Activated CD4-positive, CD25-positive, alpha-beta regulatory T cell treated with anti-CD3 and anti-CD28 coated beads, Interleukin-2, amount 50 U/mL, for 72 hours (primary cell): ENCODE measurements around the gene VPS4A.
"Not testable (repeated sequence)": the region's sequence is repeated elsewhere in the genome, so short reads cannot be mapped to it uniquely, and the experiment has no call there.

Source experiments
- DNase-seq: peaks from one replicate; pipeline ENCODE4 v3.0.0; 2021

Gene VPS4A

DNA sequence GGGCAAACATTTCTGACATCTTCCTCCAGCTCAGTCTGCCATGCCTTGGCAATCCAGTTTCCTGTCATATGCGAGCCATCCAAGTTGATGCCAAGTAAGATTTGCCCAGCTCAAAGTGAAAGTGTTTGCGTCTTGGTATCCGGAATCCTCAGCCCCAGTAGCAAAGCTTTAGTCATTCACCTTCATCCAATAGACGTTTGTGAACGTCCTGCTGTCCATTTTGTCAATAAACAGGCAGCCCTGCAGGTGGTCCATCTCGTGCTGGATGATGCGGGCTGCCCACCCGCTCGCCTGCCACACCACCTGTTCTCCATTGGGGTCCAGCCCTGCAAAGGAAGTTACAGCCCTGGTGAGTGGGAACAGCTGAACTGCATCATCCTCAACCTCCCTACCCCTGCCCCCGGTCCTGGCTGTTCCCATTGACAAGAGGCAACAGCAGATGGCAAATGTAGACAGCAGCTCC lies 17.7 kb downstream of the VPS4A start:
- DNase-seq: no peak

DNA sequence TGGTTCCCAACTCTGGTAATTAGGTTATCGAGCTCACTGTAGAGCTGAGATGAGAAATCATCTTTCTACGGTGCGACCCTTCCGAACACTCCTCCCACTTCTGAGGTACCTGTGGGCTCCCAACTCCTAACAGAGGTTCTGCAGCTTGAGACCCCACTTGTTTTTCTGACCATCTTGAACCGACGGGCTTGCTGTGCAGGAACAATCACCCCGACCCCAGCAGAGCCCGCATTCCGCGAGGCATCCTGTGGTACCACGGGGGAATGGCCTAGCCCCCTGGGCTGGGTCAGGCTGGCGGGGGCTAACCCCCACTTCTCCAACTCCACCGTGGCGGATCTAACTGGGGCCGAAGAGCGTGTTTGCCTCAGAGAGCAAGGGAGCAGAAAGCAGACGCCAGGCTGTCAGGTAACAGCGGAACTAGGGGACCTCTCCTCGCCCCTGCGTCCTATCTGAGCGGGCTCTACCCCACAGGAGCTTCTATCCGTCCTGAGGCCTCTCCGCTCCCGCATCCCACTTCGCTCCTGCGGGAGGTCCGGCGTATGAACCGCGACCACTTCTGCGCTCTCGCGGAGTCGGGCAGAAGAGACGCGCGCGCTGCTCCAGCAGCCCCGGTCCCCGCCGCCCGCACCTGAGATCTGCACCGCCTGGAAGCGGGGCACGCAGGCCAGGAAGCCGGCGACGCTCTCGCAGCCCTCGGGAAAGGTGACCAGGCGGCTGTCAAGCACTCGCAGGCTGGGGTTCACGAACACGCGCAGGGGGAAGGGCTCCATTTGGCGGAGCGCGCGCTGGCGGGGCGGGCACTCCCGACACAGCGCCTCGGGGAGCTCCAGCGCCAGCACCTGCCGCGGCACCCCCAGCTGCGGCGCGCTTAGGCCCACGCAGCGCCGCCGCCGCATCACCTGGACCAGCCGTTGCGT lies 18.5 kb downstream of the VPS4A start:
- DNase-seq: no peak

DNA sequence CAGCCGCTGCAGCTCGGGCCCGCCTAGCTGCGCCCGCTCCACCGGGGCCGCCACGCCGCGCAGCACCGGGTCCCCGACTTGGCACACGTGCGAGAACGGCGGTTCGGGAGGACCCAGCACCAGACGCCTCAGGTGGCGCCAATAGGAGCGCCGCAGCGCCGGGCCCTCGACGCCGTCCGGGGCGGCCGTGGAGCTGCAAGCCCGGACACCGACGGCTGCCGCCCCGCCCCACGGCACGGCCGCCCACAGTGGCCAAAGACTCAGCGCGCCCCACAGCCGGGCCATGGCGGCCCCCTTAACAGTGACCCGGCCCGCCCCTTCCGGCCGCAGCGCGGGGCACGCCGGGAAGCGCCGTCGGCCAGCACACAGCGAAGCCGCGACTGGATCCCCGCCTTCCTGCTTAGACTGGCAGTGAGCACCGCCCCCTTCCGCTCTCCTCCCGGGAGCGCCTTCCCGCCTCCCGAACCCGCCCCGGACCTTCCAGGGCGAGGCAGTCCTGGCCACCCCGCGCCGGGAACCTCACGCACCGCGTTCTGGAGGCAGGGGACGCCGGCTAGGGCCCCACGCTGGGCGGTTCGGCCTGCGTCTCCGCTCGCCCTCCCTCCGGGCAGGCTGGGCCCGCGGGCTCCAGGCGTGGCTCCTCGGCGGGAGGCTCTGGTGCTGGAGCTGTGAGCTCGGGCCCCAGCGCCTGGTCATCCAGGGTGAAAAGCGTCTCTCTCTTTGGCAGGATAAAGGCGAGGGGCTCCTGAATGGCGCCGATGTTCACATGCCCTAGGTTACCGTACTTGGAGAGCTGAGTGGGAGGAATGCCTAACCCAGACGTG lies 19.3 kb downstream of the VPS4A start, which contains the start of gene PDF:
TSS of gene PDF (minus strand) at position 303 of the 824 bp plus-strand sequence. CDS start at position 285, 18 bp downstream.
- DNase-seq: peak; percentile 83

DNA sequence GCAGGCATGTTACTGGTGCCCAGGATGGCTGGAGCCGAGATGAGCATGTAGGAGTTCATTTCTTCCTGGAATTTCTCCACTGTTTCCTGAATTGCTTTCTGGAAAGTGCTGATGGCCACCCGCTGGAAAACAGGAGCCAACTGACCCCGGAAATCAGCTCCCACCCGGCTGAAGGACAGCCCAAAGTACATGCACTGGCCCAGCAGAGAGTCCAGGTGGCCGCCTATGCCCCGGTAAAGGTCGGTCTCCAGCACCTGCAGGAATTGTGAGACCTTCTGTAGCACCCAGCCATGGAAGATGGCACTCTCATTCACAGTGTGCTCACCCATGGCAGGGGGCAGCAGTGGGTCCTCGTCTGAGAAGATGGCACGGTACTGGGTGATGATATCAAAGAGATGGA lies 23.5 kb downstream of the VPS4A start:
- DNase-seq: no peak

DNA sequence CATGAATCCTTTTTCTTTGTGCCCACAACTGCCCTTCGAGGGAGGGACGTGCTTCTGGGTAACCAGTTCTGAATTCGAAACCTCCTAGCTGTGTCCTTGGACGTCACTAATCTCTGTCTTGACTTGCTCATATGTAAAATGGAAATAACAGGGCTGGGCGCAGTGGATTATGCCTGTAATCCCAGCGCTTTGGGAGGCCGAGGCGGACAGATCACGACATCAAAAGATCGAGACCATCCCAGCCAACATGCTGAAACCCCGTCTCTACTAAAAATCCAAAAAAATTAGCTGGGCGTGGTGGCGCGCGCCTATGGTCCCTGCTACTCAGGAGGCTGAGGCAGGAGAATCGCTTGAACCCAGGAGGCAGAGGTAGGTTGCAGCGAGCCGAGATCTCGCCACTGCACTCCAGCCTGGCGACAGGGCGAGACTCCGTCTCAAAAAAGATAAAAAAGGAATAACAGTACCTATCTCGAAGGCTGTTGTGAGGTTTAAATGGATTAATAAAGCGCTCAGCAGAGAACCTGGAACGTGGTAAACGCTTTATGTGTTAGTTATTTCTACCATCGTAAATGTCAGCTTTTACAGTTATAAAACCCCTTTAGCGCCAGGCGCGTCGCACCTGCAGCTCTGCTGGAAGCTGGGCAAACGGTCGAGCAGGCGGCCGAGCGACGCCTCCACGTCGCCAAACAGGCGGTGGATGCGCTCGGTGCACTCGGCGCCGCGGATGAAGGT lies 27.6 kb downstream of the VPS4A start:
- DNase-seq: no peak

DNA sequence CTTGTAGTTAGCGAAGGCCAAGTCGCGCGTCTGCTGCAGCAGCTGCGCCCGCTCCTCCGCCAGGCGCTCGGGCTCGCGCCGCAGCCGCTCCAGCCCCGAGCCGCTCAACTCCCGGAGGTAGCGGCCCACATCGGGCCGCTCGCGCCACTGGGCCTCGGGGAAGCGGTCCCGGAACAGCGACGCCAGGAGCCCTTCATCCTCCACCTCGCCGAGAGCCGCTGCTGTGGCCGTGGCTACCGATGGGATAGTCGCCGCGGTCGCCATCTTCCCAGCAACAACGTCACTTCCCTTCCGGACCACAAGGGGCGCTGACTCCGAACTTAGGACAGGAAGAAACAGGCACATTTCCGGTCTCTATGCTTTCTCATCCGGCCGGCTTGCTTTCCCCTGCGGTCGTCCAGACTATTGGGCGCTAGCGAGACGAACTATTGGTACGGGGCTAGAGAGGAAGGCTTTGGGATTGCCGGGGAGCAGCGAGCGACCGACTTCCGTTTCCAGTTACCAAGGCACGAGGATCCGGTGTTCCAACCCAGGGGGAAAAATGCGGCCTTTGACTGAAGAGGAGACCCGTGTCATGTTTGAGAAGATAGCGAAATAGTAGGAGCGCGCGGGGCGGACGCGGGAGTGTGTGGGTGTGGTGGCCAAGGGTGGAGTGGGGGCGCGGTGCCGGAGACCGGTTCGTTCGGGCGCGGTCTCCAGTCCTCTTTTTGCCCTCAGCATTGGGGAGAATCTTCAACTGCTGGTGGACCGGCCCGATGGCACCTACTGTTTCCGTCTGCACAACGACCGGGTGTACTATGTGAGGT lies 28.3 kb downstream of the VPS4A start, which contains the start of the genes COG8 and NIP7:
TSS of gene COG8 (minus strand) at position 276 of the 806 bp plus-strand sequence. CDS start at position 264, 12 bp downstream.
TSS of gene NIP7 (plus strand) at position 484 of the 806 bp plus-strand sequence. CDS start at position 542, 58 bp downstream.
- DNase-seq: peak; percentile 88

DNA sequence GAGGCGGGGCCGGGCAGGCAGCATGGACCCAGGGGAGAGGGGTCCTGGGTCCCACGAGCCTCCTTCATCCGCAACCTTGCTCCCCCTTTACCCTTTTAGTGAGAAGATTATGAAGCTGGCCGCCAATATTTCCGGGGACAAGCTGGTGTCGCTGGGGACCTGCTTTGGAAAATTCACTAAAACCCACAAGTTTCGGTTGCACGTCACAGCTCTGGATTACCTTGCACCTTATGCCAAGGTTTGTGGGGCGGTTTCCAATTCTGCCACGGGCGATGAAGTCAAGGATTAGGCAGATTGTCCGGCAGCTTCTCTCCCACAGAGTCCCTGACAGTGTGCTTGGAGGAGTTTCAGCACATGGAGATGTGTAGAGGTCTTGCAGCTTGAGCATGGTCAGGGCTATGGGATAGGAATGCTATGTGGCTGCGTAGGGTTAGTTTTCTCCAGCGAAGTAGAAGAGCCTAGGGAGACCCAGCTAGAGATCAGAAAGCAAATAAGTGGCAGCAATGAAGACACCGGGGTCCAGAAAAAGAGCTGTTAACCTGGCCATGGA lies 29.0 kb downstream of the VPS4A start:
- no peak for DNase-seq

DNA sequence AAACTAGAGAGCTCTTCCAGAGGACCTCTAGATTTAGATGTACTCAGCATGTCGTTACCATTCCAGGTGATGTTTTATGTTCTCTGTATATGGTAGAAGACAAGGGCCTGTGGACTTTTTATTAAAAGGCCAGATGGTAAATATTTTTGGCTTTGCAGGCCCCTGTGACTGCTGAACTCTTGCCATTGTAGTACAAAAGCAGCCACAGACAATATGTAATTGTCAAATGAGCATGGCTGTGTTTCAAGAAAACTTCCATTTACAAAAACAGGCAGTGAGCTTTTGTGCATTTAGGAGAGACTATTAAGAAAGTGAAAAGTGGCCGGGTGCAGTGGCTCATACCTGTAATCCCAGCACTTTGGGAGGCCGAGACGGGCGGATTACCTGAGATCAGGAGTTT lies 33.0 kb downstream of the VPS4A start:
- no peak for DNase-seq

DNA sequence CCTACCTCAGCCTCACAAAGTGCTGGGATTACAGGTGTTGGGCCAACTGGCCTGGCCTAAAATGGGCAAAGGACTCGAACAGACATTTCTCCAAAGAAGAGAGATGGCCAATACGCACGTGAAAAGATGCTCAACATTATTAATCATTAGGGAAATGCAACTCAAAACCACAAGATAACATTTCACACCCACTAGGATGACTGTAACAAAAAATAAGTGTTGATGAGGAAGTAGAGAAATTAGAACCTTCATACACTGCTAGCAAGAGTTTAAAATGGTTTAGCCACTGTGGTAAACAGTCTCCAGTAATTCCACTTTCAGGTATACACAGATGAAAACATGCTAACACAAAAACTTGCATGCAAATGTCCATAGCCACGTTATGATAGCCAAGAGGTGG lies 34.8 kb downstream of the VPS4A start:
- no peak for DNase-seq

DNA sequence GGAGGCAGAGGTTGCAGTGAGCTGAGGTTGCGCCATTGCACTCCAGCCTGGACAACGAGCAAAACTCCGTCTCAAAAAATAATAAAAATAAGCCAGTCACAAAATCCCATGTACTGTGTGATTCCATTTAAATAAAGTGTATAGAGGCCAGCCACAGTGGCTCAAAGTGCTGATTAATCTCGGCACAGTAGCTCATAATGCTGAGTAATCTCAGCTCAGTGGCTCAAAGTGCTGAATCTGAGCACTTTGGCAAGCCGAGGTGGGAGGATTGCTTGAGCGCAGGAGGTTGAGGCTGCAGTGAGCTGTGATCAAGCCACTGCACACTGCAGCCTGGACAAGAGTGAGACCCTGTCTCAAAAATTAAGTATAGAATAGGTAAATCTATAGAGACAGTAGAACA lies 35.5 kb downstream of the VPS4A start:
- no peak for DNase-seq

DNA sequence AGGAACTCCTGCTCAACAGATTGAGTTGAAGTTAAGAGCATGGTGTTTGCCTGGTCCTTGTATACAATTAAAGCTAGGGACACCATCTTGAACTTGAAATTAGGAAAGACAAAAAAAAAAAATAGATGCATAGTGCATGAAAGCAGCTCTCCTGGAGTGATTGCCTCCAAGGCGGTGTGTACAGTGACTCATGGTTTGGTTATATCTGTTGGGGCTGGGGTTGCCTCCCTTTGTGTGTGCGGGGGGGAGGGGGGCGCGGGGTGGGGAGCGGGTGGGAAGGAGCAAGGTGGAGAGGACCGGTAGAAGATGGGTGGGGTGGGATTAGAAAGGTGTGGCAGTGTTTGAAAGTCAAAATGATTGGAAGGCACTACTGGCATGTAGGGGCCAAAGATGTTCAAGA lies 37.1 kb downstream of the VPS4A start:
- no peak for DNase-seq

DNA sequence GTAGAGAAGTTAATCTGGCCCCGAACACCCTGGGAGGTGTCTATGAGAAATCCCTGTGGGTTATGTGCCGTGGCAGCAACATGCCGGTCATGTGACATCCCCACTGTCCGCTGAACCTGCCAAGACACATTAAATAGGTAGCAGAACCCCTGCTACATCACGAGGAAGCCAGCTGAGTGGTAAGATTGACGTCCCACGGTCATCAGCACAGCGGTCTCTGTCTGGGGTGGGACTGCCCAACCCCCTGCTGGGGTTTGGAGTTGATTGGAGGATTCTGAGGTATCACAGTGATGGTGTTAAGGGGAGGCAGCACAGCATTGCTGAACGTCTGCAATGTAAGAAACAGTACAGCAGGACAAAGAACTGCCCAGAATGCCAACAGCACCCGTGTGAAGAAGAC lies 38.4 kb downstream of the VPS4A start:
- no peak for DNase-seq

DNA sequence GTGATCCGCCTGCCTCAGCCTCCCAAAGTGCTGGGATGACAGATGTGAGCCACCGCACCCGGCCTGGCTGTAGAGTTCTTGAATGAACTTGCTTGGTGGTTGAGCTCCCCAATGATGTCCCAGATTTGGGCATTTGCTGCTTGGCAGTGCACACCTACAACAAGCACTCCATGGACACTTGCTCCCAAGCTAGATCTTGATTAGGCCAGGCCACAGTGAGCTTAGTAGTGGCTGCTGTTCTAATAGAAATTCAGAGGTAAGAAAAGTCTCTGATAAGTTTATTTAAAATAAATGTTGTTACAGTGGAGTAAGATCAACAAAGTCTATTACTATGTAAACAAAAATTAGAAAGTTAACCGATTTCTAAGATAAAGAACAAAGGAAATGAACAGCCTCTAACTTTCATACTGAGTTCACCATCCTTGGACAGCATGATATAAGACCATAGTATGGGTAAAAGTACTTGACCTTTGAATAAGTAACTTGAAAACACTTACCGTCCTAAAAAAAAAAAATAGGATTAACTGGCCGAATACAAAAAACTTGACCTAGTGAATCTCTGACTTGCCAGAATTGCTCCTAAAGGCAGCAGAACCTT lies 39.5 kb downstream of the VPS4A start:
- DNase-seq: no peak

DNA sequence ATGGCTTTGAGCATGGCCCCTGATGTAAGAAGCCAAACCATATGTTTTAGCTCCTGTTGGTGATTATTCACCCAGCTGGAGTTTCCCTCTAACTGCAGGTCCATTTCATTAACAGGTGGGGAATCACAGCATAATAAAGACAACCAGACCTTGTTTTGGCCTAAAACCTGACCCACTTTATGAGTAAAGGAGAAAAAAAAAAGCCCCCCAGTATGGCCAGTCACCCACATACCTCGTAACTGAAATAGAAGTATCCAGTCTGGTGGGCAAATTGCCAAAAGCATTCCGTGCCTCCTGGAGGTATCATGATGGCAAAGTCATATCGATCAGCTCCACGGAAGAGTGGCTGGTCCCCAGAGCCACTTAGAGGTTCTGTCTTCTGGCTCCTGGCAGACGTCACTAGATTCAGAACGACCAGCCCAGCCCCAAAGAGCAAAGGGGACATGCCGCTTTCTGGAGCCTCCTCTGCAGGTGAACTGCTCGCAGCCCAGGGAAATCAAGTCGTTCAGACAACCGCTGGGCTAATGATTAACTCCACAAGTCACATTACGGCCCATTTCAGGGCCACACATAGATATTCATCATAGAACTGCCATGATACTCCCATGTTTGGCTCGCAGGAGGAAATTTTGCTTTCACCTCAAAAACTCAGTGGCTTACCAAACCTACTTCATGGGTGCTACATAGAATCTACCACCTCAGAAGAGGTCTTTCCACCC lies 40.3 kb downstream of the VPS4A start, which contains the start of gene TMED6:
TSS of gene TMED6 (minus strand) at position 478 of the 719 bp plus-strand sequence. CDS start at position 445, 33 bp downstream.
- DNase-seq: no peak

DNA sequence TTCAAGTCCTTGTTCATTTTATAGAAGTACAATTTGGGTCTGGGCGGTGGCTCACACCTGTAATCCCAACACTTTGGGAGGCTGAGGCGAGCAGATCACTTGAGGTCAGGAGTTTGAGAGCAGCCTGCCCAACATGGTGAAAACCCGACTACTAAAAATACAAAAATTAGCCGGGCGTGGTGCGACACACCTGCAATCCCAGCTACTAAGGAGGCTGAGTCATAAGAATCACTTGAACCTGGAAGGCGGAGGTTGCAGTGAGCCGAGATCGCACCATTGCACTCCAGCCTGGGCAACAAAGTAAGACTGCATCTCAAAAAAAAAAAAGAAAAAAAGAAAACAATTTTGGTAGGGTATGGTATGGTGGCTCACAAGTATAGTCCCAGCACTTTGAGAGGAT lies 48.9 kb downstream of the VPS4A start:
- DNase-seq: not testable (repeated sequence)

DNA sequence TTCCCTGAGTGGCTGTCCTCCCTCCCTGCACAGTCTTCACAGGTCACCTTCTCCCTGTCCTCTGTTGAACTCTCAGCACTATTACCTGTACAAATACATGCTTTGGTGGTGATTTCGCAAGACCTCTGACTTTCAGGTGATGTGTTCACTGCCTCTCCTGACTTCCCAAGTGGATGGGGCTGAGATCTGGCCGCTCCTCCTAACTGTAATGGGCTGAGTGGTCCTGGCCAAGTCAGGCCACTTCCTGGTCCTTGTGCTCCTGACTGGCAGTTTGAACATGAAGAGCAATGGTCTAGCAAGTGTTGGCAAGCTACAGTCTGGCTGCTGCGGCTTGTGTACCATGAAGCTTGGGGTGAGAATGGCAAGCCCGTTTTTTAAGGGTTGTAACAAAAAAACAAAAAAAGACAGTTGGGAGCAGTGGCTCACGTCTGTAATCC lies 52.1 kb downstream of the VPS4A start:
- DNase-seq: no peak

DNA sequence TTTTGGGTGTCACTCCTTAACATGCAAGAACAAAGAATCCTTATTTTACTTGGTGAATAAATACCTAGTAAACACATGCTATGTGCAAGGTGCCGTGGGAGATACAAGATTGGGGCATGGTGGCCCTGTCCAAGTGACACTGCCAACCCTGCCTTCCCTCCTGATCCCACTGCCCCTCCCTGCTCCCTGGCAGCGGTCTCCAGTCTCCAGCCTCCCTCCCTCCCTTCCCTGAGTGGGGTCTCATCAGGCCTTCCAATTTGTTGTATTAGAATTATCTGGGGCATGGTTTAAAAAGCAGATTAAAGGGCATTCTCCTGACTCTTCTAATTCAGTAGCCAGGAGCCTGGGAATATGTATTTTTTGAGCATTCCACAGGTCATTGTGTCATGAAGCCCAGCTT lies 52.9 kb downstream of the VPS4A start:
- DNase-seq: no peak

DNA sequence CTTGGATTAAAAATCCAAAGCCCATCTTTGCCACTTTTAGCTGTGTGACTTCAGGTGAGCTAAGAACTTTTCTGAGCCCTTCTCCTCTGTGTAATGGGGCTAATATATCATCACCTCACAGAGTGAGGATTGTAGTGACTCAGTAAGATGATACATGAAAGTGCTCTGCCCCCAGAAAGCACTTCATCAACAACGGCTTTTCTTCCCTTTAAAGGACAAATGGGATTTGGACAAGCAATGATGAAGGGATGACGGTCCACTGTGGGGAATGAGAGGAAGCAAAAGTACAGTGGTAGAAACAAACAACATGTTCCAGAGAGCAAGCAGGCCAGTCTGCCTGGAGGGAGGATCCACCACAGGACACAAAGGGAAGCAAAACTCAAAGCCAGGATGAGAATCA lies 54.8 kb downstream of the VPS4A start:
- DNase-seq: no peak

DNA sequence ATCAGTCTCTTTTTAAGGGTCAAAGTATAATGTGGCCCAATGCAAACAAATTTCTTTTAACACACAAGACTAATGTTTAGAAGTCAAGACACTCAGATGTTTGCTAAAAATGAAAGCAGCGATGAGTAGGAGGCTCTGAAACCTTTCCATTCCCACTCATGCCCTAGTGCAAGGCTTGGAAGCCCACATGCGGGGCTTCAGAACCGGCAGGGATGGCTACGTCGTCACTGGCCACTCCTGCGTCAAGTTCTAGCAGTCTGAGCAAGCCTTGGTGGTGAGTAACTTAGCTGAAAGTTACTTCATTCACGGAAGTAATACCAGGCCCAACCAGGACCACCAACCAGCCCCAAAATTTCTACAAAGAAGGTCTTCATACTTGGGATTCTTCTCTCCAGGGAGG lies 55.3 kb downstream of the VPS4A start:
- DNase-seq: no peak

DNA sequence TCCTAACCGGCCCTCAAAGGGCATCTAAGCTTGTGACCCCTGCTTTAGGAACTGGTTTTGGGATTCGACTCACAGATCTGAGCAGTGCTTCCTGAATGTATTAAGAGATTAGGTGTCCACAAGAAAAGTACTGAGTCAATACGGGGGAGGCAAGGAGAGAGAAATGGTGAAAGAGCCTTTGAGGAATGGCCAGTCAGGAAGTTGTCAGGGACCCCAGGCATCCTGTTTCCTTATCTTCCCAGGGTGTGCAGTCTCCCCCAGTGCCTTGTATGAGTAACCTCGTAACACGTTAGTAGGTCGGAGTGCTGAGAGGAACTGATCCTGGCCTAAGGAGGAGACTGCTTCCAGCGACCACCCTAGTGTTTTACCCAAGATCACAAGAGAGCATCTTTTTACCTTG lies 56.8 kb downstream of the VPS4A start:
- no peak for DNase-seq
